Muscle of back (tissue), 11 donors: ENCODE measurements around the gene PEX13. TPM values are rescaled to one million over a fixed set of nuclear protein-coding genes. Genes with fewer than 3 reads are reported as not detected.
"Not testable (repeated sequence)": the region's sequence is repeated elsewhere in the genome, so short reads cannot be mapped to it uniquely, and the experiment has no call there.

Source experiments
- DNase-seq, 3 donors: peaks; one replicate each; pipeline versions ENCODE4 v3.0.0 to v3.0.0-alpha.2; 2013
- polyA plus RNA-seq, 10 donors: library from polyadenylated mRNA; unstranded; fragments of 120-200 nt; gene quantifications; one replicate each; pipeline ENCODE4 v1.2.1, GENCODE V29; 2013; ENCODE audit not compliant: insufficient read length in 10 of 10

PEX13 gene
- polyA plus RNA-seq, 10 donors, result 19.4 to 26.3 (median 22.3) TPM

GRCh38 chr2:60998628-60999545 lies 18.6 kb upstream of the PEX13 start:
- peak; percentile 32 to 65 (median 40) for DNase-seq

DNA sequence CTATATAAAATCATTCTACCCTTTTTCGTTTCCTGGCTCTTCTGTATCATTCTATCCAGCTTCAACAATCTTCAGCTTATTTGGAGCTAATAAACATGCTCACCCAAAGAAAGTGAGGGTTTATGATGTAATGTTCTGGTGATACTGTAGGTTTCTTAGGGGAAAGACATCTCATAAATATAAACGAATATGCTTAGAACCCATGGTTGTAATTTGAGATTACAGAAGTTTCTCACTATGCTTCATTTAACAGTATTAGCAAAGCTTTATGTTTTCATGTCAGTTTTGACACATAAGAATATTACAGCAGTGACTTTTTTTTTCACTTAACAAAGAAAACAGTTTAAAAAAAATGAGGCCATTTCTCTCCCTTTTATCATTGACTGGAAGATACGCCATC lies 11.8 kb upstream of the PEX13 start:
- DNase-seq, result no peak

DNA sequence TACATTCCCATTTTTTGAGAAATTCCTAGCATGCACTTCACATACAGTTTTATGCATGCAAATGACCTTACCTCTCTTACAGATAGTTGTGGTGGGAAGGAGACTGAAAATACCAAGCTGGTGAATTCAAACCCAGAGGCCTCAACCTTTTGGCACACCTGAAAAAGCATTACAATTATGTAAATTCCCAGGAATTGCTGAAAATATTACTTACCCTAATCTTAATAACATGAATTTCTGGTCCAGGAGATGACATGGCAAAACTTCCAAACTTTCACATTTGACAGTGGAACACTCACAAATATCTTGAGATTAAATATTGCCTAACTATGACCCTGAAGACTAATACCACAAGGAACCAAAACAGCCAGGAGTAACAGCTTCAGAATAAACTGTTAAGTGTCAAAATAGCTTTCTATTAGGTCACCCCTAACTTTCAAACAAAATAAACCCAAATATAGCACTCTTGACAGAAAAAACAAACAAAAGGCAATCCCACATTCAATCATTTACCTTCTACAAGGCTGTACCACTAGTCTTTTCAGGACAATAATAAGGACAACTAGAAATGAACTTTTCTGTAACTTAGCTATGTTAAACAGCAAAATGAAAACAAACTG lies 10.9 kb upstream of the PEX13 start:
- DNase-seq, result no peak

DNA sequence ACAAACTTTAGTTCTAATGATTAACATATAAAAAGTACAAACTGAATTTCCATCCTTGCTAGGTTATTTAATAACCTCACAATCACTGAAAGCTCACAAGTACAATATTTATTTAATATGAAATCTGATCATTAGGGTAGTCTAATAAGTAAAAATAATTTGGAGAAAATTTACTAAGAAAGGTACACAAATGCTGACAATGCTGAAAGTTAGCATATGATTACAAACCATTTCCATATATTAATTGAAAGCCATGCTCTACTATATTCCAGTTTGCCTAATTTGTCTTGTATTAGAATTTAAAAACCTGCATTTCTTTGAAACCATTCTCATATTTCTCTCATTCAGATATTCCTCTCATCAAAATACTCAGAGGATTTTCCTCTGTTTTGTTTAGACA lies 8.2 kb upstream of the PEX13 start:
- no peak for DNase-seq

GRCh38 chr2:61011678-61012077 lies 5.8 kb upstream of the PEX13 start:
- DNase-seq, result no peak

GRCh38 chr2:61012303-61012702 lies 5.2 kb upstream of the PEX13 start:
- peak in 1 of 3 donors; percentile 51 for DNase-seq

DNA sequence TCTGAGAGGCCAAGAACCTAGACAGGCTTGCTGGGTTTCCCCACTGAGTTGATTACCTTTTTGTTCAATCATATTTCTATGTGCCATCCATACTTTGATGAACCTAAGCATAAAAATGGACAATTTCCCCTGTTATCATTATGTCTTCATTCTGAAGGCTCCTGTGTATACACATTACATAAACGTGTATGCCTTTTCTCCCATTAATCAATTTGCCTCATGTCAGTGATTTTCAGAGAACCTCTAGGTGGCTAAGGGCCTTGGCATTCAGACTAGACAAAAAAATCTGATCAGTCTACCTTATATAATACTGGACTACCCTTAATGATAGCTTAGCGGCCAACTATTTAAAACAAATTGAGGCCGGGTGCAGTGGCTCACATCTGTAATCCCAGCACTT lies 4.1 kb upstream of the PEX13 start:
- DNase-seq, result no peak

- DNase-seq, result no peak
These were observed 2.8 kb upstream of the PEX13 start for GRCh38 chr2:61014763-61015162.

GRCh38 chr2:61015976-61016375 lies 1.5 kb upstream of the PEX13 start:
- DNase-seq, result no peak

GRCh38 chr2:61016392-61017002 lies 1.0 kb upstream of the PEX13 start:
- no peak for DNase-seq

GRCh38 chr2:61017003-61017555 lies 441 bp upstream of the PEX13 start:
- DNase-seq, result peak in 2 of 3 donors; percentile 81 to 86

- no peak for DNase-seq
These were observed 817 bp downstream of the PEX13 start for GRCh38 chr2:61018318-61018755.

DNA sequence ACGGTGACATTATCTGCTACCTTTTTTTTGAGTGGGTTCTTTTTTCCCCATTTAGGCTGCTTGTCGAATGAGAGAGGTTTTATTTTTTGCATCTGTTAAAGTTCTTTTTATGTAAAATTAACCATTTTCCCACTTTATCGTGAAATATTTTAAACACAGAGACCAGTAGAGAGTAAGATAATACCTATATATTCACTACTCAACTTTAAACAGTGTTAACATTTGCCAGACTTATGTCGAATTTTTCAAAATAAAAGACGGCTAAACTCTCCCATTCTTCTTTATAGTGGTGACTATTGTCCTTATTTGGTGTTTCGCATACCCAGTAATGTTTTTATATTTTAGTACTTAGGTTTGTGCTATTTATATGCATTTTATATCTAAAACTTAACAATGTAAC lies 1.3 kb downstream of the PEX13 start:
- DNase-seq, result no peak

DNA sequence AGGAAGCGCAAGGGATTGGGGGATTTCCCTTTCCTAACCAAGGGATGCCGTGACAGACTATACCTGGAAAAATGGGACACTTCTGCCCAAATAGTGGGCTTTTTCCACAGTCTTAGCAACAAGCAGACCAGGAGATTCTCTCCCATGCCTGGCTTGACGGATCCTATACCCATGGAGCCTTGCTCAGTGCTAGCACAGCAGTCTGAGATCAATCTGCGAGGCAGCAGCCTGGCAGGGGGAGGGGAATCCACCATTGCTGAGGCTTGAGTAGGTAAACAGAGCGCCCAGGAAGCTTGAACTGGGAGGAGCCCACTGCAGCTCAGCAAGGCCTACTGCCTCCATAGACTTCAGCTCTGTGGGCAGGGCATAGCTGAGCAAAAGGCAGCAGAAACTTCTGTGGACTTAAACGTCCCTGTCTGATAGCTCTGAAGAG lies 3.7 kb downstream of the PEX13 start:
- no peak for DNase-seq

DNA sequence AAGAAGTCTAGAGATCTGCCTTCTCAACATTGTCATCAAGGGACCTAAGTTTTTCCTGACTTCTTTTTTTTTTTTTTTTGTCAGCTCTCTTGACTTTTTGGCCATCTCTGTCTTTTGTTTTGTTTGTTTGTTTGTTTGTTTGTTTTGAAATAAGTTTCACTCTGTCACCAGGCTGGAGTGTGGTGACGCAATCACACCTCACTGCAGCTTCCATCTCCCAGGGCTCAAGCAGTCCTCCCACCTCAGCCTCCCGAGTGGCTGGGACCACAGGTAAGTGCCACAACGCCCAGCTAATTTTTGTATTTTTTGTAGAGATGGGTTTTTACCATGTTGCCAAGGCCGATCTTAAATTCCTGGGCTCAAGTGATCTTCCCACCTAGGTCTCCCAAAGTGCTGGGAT lies 6.2 kb downstream of the PEX13 start:
- no peak for DNase-seq

DNA sequence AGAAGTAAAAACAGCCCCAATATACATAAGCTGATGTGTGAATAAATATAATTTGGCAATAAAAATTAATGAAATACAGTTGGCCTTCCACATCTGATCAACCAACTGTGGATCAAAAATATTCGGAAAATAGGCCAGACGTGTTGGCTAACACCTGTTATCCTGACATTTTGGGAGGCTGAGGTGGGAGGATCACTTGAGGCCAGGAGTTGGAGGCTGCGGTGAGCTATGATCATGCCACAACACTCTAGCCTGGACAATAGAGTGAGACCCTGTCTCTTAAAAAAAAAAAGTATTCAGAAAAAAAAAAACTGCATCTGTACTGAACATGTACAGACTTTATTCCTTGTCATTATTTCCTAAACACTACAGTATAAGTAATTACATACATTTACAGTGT lies 12.0 kb downstream of the PEX13 start:
- no peak for DNase-seq

- not testable (repeated sequence) for DNase-seq
These were observed 17.1 kb downstream of the PEX13 start for GRCh38 chr2:61034592-61034991.

DNA sequence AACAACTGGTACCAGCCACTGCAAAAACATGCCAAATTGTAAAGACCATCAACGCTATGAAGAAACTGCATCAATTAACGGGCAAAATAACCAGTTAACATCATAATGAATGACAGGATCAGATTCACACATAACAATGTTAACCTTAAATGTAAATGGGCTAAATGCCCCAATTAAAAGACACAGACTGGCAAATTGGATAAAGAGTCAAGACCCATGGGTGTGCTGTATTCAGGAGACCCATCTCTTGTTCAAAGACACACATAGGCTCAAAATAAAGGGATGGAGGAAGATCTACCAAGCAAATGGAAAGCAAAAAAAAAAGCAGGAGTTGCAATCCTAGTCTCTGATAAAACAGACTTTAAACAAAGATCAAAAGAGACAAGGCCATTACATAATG lies 19.1 kb downstream of the PEX13 start:
- not testable (repeated sequence) for DNase-seq

DNA sequence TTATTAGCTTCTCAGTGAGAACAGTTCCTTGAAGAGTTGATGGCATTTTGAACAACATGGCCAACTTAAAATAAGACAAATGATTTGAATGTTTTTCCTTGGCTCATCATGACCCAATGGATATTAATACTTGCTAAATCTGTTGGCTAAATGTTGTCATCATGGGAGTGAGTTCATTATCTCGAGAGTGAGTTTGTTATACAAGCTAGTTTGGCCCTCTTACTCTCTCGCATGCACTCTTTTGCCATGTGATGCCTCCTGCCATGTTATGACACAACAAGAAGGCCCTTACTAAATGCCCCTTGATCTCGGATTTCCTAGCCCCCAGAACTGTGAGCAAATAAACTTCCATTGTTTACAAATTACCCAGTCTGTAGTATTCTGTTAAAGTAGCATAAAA lies 25.3 kb downstream of the PEX13 start:
- DNase-seq, result no peak

GRCh38 chr2:61044636-61045035 lies 27.1 kb downstream of the PEX13 start:
- DNase-seq, result peak in 1 of 3 donors; percentile 10

- no peak for DNase-seq
These were observed 27.7 kb downstream of the PEX13 start for GRCh38 chr2:61045226-61045625.

GRCh38 chr2:61045999-61046398 lies 28.5 kb downstream of the PEX13 start:
- DNase-seq, result no peak
